Coronary artery (tissue), 2 donors: ENCODE data around the gene AATK.

ENCODE experiments used
- DNase-seq: peaks from one replicate; pipeline ENCODE4 v3.0.0-alpha.2; 2017; ENCODE audit warnings: low spot score
- H3K27ac ChIP-seq, 2 donors: fragments of 200-600 bp; sonication (generic); one replicate each; pipeline ENCODE4 v1.5.1; 2016 to 2019
- H3K4me3 ChIP-seq: fragments of 200-600 bp; sonication (generic); 2 replicates; pipeline ENCODE4 v1.5.1; 2016; ENCODE audit warnings: mild to moderate bottlenecking, moderate library complexity
- TF ChIP-seq, protein P1 (sequence below): fragments of 200-600 bp; sonication (generic); IDR thresholded peaks from one replicate; pipeline ENCODE4 v1.5.1; 2019; ENCODE audit warnings: antibody characterized with exemption

The AATK gene

DNA sequence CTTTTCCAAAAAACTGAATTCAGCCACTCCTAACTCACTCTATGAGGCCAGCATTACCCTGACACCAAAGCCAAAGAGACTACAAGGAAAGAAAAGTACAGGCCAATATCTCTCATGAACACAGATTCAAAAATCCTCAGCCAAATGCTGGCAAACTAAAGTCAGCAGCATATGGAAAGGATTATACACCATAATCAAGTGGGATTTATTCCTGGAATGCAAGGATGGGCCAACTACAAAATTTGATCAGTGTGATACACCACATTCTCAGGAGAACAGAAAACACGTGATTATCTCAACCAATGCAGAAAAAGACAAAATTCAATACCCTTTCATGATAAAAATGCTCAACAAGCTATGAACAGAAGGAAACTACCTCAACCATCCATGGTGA is 7.7 kb upstream of the AATK start:
- no peak overlapping the region for H3K27ac ChIP-seq
- TF ChIP-seq, protein P1, sequence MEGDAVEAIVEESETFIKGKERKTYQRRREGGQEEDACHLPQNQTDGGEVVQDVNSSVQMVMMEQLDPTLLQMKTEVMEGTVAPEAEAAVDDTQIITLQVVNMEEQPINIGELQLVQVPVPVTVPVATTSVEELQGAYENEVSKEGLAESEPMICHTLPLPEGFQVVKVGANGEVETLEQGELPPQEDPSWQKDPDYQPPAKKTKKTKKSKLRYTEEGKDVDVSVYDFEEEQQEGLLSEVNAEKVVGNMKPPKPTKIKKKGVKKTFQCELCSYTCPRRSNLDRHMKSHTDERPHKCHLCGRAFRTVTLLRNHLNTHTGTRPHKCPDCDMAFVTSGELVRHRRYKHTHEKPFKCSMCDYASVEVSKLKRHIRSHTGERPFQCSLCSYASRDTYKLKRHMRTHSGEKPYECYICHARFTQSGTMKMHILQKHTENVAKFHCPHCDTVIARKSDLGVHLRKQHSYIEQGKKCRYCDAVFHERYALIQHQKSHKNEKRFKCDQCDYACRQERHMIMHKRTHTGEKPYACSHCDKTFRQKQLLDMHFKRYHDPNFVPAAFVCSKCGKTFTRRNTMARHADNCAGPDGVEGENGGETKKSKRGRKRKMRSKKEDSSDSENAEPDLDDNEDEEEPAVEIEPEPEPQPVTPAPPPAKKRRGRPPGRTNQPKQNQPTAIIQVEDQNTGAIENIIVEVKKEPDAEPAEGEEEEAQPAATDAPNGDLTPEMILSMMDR: no peak
- no peak overlapping the region for H3K4me3 ChIP-seq
- DNase-seq: no peak

DNA sequence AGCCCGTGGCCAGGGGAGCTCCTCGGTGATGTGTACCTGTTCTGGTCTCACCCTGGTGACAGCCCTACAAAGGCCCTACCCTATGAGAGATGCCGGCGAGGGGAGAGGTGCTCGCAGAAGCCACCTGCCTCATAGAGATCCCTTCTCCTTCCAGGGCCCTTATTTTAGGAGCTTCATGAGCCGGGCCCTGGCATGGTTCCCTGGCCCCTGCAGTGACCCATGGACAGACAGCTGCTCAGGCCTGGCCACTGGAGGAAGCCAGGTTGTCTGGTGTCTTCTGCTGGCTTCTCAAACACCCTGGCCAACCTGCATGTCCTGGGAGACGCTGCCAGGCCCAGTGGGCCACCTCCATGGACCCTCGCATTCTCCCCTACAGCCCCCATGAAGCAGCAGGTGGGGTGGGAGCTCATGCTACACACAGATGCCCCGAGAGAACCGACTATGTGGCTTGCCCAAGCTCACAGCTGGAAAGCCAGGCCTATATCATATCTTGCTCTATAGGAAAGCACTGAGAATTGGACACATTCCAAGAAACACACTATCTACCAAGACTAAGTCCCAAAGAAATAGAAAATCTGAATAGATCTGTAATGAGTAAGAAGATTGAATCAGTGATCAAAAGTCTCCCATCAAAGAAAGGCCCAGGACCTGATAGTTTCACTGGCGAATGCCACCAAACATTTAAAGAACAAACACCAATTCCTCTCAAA is 7.2 kb upstream of the AATK start:
- TF ChIP-seq, protein P1: no peak
- H3K27ac ChIP-seq: no peak overlapping the region
- no peak for DNase-seq
- no peak overlapping the region for H3K4me3 ChIP-seq

DNA sequence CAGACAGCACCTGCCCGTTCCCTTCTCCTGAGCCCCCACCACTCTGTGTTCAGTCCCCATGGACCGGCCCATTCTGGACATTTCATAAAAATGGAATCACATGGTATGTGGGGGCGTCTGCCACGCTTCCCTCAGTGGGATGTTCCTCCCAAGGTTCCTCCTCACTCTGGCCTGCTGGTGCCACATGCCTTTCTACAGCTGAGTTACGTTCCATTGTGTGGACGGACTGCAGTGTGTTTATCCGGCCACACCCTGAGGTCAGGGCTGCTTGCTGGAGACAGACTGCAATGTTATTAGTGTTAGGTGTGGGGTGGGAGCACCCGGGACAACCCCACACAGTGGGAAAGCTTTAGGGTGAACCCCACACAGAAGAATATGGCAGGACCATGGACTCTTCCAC is 5.9 kb upstream of the AATK start:
- DNase-seq: no peak
- Histone ChIP-seq H3K4me3 (no peak overlapping the region), H3K27ac (no peak overlapping the region)
- TF ChIP-seq, protein P1: no peak

DNA sequence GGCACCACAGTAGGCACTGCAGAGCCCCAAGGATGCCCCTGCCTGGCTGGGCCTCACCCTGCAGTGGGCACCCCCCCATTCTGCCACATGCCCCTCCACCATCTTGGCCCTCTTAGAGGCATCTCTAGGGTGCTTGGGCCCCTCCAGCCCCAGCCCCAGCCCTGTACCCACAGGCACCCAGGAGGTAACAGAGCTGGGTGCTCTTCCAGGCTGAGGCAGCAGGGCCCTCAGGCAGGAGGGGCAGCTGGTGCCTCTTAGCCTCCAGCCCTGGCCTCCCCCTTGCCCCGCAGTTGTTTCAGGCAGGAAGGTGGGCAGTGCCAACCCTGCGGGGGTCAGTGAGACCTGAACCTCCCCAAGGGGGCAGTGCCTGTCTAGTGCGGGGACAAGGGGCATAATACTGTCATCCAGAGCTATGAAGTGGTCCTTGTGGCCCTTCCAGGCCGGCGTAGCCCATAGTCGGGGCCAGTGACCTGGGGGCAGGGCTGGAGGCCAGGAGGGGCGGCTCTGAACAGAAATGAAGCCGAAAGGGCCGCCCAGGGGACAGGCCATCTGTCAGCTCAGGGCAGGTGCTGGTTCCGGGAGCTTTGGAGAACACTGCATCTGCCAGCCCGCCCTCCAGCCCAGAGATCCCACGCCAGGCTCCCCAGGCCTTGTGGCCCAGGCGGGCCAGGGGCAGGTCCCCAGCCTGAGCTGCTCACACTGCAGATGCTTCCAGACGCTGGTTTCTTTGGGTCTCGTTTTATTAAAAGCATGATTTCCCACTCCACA is 4.9 kb upstream of the AATK start:
- Histone ChIP-seq H3K27ac (no peak overlapping the region), H3K4me3 (no peak overlapping the region)
- TF ChIP-seq, protein P1: no peak
- DNase-seq: no peak

DNA sequence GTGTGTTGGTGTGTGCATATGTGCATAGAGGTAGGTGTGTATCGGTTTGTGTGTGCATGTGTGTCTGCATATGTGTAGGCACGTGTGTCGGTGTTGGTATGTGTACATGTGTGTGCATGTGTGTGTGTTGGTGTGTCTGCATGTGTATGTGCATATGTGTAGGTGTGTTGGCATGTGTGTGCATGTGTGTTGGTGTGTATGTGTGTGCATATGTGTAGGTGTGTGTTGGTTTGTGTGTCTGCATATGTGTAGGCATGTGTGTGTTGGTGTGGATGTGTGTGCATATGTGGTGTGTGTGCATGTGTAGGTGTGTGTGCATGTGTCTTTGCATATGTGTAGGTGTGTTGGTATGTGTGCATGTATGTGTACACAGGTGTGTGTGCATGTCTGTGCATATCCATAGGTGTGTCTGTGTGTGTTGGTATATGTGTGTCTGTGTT is 3.9 kb upstream of the AATK start:
- no peak overlapping the region for H3K4me3 ChIP-seq
- H3K27ac ChIP-seq: no peak overlapping the region
- no peak for DNase-seq
- TF ChIP-seq, protein P1: no peak

DNA sequence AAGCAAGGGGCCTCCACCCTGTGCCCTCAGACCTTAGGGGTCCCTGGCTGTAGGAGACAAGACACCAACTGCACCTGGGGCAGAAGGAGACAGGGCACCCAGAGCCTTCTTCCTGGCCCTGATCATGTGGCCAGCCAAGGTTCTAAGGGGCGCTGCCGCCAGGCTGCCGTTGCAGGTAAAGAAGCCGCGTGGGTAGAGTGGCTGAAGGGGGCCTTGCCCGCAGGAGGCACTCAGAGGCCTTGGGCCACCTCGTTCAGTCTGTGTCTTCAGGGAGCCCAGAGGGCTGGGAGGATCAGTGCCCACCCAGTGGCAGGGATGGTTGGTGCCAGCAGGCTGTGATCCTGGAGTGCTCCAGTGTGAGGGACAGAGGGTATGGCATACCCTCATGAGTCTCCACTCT is 1.6 kb upstream of the AATK start:
- TF ChIP-seq, protein P1: no peak
- Histone ChIP-seq H3K4me3 (no peak overlapping the region), H3K27ac (no peak overlapping the region)
- DNase-seq: no peak

DNA sequence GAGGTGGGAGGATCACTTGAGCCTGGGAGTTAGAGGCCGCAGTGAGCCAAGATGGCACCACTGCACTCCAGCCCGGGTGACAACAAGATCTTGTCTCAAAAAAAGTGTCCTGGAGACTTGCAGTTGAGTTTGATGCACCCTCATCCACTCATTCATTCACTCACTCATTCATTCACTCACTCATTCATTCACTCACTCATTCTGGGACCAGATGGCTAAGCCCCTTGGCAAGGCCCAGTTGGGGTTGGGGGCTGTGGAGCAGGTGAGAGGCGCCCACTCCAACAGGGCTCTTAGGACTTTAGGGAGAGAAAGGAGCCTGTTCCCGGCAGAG is 1.1 kb upstream of the AATK start:
- H3K4me3 ChIP-seq: no peak overlapping the region
- TF ChIP-seq, protein P1: no peak
- no peak for DNase-seq
- H3K27ac ChIP-seq: no peak overlapping the region
